ENCODE data around the gene ZFYVE9.
A peak's percentile ranks its signal among the peaks of the same experiment; 100 is the strongest.
"Not testable (repeated sequence)": the region's sequence is repeated elsewhere in the genome, so short reads cannot be mapped to it uniquely, and the experiment has no call there.

The ZFYVE9 gene, protein sequence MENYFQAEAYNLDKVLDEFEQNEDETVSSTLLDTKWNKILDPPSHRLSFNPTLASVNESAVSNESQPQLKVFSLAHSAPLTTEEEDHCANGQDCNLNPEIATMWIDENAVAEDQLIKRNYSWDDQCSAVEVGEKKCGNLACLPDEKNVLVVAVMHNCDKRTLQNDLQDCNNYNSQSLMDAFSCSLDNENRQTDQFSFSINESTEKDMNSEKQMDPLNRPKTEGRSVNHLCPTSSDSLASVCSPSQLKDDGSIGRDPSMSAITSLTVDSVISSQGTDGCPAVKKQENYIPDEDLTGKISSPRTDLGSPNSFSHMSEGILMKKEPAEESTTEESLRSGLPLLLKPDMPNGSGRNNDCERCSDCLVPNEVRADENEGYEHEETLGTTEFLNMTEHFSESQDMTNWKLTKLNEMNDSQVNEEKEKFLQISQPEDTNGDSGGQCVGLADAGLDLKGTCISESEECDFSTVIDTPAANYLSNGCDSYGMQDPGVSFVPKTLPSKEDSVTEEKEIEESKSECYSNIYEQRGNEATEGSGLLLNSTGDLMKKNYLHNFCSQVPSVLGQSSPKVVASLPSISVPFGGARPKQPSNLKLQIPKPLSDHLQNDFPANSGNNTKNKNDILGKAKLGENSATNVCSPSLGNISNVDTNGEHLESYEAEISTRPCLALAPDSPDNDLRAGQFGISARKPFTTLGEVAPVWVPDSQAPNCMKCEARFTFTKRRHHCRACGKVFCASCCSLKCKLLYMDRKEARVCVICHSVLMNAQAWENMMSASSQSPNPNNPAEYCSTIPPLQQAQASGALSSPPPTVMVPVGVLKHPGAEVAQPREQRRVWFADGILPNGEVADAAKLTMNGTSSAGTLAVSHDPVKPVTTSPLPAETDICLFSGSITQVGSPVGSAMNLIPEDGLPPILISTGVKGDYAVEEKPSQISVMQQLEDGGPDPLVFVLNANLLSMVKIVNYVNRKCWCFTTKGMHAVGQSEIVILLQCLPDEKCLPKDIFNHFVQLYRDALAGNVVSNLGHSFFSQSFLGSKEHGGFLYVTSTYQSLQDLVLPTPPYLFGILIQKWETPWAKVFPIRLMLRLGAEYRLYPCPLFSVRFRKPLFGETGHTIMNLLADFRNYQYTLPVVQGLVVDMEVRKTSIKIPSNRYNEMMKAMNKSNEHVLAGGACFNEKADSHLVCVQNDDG (N-terminal part only)

DNA sequence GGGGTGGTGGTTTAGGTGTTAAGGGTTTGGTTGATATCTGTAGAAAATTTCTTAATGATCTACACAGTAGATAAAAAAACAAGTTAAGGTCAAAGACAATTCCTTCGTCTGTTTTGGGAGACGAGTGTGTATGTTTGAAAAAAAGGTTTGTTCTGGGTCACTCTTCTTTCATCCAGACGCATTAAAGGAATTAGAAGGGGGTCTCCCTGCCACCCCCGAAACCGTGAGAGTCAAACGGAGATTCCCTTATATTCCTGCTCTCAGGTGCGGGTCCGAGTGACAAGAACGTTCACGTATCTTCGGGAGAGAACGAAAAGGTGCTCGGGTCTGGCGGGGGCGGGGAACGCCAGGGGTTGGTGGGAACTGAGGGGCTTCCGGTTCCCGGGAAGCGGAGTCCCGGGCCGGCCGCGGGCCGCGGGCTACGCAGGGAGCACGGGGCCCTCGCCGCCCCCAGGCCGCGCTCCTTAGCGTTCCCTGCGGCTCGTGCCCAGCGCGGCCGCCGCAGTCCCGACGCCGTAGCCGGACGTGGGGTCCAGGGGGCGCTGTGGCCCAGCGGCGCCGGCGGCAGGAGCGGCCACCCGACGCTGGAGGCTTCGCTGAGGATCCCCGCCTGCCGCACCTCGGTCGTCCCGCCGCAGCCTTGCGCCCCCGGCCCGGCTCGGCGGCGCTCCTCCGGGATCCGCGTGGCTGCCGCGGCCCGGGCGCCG is at the start of gene ZFYVE9:
Gene ZFYVE9, plus strand, starts transcription at position 577 of the 707 bp plus-strand sequence. CDS start 91,118 bp downstream, outside the sequence.
- DNase-seq, result peak; percentile 71 to 84

DNA sequence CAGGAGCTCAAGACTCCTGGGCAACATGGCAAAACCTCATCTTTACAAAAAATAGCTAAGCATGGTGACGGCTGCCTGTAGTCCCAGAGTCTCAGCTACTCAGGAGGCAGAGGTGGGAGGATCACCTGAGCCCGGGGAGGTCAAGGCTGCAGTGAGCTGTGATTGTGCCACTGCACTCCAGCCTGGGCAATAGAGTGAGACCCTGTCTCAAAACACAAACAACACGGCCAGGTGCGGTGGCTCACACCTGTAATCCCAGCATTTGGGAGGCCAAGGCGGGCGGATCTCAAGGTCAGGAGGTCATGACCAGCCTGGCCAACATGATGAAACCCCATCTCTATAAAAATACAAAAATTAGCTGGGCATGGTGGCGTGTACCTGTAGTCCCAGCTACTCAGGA is 47.6 kb upstream of the ZFYVE9 start:
- DNase-seq, result not testable (repeated sequence)

DNA sequence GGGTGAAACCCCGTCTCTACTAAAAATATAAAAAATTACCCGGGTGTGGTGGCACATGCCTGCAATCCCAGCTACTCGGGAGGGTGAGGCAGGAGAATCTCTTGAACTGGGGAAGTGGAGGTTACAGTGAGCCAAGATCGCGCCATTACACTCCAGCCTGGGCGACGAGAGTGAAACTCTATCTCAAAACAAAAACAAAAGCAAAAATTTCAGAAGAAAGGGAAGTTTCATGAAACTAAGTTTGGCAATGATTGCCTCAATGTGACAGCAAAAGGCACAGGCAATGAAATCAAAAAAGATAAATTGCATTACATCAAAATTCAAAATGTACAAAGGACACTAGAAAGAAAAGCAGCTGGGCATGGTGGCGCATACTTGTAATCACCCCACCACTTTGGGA is 45.7 kb upstream of the ZFYVE9 start:
- no peak for DNase-seq

DNA sequence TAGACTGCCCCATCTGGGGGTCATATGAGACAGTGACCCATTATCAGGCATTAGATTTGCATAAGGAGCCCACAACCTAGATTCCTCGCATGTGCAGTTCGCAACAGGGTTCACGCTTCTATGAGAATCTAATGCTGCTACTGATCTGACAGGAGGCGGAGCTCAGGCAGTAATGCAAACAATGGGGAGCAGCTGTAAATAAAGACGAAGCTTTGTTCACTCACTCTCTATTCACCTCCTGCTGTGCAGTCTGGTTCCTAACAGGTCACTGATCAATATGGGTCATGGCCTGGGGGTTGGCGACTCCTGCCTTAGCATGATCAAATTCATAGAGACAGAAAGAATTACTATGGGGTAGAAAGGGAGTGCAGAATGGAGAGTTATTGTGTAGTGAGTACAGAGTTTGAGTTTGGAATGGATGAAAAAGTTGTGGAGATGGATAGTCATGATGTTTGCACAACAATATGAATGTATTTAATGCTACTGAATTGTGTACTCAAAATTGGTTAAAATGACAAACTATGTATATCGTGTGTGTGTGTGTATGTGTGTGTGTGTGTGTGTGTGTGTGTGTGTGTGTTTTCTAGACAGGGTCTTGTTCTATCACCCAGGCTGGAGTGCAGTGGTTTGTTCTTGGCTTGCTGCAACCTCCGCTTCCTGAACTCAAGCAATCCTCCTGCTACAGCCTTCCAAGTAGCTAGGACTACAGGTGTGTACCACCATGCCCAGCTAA is 43.6 kb upstream of the ZFYVE9 start:
- DNase-seq, result no peak

DNA sequence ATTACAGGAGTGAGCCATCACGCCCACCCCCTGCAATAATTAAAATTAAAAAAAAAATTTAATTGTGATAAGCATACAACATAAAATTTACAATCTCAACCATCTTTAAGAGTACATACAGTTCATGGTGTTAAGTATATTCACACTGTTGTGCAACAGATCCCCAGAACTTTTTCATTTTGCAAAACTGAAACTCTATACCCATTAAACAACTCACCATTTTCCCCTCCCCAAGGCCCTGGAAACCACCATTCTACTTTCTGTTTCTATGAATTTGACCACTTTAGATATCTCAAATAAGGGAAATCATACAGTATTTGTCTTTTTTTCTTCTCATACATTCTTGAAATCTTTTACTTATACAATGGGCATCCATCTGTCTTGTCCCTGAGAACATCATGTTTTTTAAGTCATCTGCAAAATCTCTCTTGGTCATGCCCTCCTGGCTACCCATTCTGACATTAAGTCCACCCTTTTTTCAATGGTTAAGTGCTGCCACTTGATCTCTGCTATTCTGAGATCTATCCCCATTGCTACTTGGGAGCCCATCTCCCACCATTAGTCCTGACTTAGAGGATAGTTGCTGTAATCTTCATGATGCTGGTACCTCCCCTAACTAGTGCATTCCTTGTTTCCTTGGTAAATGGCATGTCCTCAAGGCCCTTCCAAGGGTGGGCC is 39.4 kb upstream of the ZFYVE9 start:
- DNase-seq, result no peak

DNA sequence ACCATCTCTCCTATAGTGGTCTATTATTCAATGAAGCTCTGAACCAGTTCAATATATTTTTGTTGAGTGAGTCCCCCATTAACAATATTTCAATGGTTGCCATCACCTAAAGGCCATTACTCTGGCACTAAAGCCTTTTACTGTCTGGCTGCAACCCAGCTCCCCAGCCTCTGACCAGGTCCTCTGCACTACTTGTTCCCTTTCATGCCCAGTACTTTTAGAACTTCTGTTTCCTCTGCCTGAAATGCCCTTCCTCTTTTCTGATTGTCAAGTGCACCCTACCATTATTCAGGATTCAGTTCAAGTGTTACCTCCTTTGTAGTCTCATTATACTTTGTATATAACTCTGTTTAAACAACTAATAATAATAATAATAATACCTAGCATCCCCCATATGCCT is 30.4 kb upstream of the ZFYVE9 start:
- no peak for DNase-seq

DNA sequence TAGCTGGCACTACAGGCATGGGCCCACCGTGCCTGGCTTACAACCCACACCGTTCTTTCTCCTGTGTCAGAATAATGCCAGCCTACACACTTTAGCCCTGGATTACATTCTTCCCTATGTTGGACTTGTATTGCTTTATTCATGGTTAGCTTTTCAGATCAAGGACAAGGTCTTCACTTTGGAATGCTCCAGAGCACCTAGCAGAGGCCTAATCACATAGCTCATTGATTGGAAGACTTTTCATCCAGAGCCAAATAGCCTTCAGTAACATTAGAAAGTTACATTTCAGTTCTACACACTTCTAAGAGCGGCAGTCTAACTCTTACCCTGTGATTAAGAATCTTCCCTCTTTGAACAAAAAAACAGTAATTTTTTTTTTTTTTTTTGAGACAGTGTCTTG is 29.4 kb upstream of the ZFYVE9 start:
- no peak for DNase-seq

DNA sequence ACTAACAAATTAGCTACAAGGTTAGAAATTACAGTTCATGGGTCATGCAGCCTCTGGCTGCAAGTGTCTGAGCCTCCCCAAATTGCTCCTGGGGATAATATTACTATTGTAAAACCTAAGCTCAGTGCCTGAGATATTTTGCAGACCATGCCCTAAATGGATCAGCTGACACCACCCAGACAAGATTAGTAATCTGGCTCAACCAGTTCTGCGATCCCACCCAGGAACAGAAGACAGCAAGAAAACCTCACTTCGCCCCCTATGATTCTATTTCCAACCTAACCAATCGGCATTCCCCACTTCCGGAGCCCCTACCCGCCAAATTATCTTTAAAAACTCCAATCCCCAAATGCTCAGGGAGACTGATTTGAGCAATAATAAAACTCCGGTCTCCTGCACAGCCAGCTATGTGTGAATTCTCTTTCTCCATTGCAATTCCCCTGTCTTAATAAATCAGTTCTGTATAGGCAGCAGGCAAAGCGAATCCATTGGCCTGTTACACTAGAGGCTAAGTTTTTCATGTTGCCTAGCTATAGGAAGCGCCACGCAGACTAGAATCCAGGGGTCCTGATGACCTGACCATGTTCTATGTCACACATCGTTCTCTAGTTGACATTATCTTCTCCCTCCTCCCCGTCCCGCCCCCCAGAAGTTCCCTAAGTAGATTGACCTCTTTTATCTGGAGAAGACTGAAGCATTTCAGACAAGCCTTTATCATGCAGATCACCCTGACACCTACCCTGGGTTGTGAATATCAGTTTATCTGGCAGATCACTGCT is 22.4 kb upstream of the ZFYVE9 start:
- no peak for DNase-seq

DNA sequence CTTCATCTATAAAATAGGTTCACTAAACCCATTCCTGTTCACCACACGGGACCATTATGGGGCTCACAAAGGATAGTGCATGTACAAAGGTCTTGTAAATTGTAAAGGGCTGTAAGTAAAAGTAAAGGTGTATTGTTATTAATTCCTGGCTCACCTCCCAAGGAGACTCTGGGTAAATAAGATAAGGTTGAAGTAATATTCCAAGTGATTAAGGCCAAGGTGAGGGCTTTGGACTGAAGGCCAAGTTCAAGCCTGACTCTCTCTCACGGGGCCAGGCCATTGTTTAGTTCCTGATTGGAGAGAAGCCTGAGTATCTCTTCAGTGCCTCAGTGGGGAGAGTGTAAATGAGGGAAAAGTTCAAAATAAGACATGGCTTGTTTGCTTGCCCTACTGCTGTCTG is 19.5 kb upstream of the ZFYVE9 start:
- no peak for DNase-seq

DNA sequence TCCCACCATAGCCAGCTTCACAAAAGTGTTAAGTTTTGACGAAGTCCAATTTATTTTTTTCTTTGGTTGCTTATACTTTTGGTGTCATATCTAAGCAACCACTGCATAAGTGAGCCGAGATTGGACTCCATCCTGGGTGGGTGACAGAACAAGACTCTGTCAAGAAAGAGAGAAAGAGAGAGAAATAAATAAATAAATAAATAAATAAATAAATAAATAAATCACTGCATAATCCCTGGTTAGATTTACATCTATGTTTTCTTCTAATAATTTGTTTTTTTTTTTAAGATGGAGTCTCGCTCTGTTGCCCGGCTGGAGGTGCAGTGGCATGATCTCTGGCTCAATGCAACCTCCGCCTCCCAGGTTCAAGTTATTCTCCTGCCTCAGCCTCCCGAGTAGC is 18.3 kb upstream of the ZFYVE9 start:
- DNase-seq, result no peak

DNA sequence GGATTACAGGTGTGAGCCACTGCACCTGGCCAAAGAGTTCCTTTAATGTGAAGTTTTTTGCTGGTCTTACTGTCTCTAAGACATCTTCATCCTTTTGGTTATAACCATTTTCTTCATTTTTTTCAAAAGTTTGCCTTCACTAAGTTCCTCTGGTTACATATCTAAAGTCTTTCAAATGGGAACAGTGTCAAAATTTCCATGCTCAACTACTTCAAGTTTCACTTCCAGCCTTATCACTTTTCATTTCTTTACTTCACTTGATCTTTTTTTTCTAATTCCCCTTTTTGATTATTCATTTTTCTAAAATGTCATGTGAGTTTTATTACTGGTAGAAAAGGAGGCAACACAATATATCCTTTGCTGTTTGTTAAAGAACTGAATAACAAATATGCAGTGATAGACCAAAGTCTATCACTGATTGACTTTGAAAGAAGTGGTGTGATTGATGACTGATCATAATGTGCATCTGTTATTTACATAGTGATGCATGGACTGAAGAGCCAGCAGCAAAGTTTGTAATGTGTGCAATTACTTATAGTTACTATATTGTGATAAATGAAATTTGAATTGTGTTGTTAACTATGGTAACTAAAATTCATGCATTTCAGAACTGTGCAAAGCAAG is 16.0 kb upstream of the ZFYVE9 start:
- no peak for DNase-seq

DNA sequence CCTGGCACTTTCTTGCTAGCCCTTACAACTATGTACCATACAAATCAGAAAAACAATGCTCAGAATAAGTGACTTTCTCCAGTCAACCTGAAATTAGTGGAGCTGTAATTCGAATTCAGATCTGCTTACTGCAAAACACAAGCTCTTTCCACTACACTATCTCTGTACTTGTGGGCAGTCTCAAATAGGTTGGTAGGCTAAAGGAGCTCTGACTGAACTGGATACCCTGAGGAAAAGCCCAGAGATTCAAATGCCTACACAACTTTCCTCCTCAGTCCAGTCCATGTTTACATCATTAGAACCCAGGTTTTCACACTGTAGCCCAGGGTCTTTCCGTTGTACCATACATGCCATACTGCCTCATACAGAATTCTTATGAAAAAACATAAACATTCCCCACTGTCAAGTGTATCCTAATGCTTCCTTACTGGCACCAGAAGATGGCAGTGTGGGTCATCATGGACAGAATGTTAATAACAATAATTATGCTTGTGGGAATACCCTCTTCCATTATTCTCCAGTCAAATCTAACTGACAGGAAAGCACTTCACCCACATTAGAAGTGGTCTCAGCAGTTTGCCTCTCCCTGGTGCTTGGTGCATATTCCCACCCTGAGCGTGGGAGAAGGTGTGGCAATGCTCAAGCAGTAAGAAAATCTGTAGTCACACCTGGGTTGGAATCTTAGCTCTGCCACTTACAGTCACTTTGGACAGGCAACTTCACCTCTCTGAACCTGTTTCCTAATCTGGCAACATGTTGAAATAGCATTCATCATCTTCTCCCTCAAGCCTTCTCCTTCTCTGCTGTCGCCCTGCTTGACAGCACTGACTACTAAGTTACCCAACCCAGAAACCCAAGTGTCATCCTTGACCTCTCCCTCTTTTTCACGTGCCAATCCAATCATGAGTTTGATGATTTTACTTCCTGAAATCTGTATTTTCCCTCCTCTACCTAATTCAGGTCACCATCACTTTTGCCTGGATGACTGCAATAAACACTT is 14.4 kb upstream of the ZFYVE9 start:
- peak; percentile 41 to 45 for DNase-seq

DNA sequence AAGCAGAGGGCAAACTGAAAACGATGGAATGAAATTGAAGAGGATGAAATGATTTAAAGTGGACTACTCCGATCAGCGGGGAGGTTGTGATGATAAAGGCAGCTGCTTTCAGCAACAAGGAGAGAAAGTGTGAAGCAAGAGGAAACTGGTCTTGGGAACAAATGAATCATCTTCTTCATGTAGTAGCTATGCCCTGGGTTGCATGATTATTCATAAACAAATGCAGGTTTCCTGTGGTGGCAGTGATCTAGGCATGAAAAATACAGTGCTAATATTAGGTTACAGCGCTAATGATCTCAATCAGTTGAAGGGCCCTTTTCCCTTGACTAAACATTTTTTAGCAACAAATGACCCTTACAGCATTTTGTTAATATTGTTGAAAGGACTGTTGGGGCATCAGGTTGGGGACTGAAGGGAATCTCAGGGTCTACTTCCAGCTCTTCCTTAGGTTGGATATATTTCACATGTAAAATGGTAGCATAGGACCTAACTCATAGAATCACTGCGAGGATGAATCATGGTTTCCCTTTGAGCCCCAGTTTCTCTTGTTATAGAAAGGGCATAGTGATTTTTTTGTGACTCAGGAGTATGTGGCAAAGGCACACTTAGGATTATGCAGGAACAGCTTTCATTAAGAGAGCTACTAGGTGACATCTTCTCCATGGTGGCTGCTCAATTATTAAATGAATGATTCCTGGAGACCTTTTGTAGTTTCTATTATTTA is 1.9 kb upstream of the ZFYVE9 start:
- no peak for DNase-seq

DNA sequence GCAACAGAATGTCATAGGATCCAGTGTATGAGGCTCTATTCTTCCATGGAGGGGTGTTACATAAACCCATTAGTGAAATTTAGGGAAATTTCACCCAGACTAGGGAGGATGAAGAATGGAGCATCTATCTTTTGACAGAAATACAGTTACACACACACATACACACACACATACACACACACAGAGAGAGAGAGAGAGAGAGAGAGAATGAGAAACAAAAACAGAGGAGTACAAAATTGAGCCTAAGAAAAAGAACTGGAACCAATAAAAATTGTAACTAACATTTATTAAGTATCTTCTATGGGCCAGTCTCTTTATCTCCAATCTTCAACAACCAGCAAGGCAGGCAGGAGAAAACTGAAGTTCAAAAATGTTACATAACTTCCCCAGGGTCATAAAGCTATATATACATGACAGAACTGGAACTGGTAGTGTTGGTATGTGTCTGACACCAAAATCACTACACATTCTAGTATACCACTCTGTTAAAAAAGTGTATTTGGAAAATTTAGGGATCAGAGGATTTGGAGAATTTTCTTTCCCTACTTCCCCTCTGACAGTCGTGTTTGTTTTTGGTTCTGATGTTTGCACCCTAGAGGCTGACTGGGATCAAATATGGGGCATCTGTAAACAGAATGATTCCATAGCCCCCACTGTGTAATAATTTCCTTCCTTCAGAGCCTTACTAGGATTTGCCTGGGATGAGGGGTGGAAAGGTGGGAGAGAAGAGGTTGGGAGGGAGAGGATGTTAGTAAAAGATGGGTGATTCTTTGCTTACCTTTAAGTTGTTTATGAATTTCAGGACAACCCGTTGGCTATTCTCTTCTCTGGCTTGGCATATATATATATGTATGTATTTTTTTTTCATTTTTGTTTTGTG is 1.0 kb upstream of the ZFYVE9 start:
- no peak for DNase-seq

DNA sequence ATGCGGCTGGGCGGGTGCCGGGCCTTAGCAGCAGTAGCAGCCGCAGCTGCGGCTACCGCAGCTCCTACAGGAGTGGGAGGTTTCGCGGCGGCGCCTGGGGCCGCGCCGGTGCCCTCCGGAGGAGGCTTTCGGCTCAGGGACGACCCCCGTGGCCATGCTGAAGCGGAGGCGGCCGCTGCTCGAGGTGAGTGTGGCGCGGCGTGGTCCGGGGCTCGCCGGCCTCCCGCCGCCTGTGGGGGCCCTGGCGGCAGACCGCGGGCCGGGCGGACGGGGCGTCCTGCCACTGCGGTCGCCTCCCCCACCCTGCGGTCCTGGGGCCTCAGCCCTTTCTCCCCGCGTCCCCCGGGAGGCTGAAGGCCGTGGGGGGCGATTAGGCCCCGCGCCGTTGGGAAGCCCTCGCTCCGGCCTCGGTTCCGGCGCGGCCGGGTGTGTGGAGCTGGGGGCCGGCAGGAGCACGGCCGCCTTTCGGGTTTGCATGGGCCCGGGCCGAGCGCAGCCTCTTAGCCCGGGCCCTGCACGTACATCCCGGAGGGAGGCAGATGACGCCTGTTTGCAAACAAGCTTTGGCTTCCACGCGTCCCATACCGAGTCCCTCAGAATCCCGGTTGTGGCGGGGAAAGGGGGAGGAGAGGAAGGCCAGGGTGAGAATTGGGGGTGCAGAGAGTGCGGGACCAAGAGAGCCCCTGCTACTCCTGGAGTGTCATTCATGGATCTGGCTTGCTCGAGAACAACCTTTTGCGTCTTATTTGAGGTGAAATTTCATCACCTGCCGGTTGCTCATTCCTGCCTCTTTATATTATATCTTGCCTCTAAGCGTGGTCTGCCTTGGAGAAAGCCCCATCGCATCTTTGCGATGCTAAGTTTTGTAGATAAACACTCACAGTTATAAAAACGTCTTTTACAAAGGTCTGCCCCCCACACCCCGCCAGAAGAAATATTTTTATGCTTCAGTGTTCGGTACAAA is 613 bp downstream of the ZFYVE9 start:
- DNase-seq, result peak; percentile 38 to 49

DNA sequence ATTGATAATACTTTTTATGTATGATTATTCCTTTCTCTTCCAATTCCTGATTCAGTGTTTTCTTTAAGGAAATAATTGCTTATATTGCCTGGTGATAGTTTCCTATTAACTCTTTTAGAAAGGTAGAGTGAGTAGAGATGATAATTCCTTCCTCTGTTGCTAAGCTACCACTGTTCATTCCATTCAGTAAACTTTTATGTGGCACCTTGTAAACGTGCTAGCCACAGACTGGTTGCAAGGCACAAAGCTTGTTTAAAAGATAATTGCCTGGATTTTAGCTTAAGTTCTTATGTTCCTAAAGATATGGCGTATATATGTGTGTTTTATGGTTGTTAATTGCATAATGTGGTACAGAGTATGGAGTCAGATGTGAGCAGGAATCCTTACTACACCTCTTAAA is 3.2 kb downstream of the ZFYVE9 start:
- DNase-seq, result no peak
